GM12801 (cell line): ENCODE measurements around the gene DCTN2.

ENCODE experiments used
- CTCF ChIP-seq: IDR thresholded peaks from one replicate; pipeline ENCODE4 v1.5.1; 2011; ENCODE audit warnings: control low read depth; ENCODE audit not compliant: insufficient read length; ENCODE audit errors: extremely low read depth

The DCTN2 gene

DNA sequence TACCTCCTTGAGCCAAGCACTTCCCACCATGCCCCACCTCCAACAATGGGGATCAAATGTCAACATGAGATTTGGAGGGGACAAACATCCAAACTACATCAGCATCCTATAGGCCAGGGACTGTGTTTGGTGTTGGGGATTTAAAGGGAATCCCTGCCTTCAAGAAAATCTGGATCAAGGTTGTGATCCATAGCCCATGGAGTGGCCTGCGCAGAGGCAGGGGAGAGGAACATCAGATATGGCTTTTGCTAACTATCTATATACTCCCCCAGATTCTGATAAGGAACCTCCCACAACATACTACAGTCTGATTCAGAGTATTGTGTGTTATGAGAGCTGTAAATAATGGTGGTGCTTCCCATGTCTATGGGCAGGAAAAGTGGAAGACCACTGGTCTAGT, 7.9 kb upstream of the DCTN2 start:
- TF ChIP-seq CTCF = no peak

DNA sequence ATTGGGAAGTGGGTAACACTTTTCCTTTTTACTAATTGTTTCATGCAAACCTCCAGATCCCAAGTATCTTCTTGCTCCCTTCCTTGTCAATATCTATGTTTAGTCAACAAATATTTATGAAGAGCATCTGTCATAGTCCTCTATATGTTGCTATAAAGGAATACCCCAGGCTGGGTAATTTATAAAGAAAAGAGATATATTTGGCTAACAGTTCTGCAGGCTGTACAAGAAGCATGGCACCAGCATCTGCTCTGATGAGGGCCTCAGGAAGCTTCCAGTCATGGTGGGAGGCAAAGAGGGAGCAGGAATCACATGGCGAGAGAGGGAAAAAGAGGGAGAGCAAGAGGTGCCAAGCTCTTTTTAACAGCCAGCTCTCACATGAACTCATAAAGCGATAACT, 7.5 kb upstream of the DCTN2 start:
- TF ChIP-seq CTCF = no peak

DNA sequence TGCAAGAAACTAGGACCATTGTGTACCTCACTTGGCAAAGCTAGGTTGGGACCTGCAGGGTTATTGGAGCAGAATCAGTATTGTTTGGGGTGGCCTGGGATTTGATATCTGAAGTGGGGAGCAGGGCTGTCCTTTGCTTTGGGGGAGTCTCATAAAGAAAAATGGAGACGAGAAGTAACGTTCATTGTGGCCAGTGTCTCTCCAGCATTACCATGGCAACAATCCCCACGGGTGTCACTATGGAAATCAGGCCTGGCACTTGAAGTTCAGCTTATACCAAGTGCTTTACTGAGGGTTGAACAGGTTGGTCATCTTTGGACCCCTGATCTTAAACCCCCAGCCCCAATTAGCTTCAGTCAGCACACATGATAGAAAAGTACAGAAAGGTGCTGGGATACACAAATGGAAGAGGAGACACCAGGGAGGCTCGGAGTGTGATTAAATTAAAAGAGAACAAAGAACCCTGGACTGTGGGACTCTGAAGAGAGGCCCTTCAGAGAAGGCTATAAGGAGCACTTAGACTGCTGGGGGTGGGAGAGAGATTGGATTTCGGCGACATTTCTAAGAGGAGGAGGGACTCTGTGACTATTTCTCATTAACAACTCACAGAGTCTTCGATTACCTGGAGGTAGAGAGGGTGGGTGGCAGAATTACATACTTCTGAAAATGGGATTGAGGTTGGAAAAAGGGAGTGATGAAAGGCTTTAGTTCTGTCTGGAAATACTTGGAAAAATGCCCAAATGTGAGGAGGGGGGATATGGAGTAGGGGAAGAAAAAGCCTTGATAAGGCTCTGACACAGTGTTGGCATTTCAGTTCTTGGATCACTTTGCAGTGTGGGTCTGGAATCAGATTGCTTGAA, 6.6 kb upstream of the DCTN2 start:
- TF ChIP-seq CTCF = no peak

DNA sequence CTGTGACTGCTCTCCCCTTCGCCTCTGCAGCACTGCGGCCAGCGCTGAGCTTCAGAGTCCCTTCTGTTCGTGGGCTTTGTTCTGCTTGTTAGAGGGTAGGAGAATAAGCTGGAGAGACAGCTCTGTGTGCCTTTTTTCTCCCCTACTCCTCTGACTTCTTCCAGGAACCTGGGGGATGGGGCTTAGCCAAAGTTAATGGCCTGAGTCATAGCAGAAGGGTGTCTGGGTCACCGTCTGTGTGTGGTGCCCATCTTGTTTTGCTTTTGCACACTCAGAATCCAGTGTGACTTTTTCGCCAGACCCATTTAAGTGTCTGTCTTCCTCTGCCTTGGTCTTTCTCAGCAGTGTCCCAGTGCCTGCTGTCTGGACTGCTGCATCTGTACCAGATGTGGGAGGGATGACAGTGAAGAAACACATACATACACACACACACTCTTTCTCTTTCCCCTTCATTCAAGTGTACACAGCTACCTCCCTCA, 5.9 kb upstream of the DCTN2 start:
- no peak for TF ChIP-seq CTCF

- no peak for TF ChIP-seq CTCF
Observed at GRCh38 chr12:57552306-57552651, 5.3 kb upstream of the DCTN2 start.

DNA sequence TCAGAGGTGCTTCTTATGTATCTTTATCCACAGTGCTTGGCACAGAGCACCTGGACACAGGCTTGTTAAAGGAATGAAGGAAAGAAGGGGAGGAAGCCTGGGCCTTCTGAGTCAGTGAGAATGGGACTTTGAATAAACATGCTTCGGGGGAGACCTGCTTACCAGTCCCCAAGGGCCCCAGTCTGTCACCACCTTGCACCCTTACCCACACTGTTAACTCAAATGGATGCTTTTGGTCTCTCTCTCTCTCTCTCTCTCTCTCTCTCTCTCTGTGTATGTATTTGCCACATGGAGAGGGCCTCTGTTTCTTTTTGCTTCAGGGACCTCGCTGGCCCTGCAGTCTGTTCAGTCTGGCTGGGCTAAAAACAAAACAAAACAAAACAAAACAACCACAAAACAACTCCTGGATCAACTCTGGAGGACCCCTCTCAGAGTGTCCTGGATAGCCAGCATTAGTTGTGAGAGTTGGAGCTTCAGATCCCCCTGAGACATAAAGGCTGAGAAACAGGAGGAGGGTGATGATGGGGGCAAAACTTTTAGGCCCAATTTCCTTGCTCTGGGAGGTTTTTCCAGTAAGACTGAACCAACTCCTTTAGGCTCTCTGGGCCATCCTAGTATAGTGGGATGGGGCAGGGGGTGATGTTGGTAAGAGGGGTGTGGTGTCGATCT, 4.8 kb upstream of the DCTN2 start:
- no peak for TF ChIP-seq CTCF

DNA sequence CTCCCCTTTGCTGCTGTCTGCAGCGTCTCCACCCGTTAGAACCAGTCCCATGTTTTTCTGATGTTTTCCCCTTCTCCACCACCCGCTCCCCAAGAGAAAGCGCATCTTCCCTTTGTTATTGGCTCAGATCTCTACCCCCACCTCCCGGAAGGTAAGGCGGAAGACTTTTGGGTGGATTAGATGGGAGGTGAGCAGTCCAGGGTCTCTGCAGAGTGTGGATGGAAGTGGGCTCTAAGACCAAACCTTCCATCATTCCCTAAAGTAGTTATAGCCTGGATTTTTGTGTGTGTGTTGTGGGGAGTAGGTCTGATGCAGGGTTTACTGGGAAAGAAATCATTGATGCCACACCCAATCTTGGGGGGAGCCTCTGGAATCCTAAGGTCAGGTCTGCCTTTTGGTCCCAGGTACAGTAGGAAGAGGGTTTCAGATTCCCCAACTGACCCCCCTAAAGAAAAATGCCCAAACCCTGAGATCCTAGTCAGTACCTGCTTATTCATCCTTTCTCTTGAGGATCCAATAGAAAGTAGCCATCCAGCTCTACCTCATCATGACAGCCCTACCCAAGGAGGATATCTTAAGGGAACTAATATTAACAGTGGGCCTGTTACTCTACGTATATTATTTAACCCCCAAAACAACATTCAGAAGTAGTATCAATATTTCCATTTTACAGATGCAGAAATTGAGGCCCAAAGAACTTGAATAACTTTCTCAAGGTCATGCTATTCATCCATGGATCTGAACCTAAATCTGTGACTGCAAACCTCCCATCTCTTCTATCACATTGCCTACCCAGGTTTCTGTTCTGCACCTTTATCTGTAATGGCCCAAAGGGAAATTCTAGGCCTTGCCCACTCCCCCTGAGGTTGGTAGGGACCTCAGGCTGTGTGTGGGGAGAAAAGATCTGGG, 3.9 kb upstream of the DCTN2 start:
- TF ChIP-seq CTCF = no peak
